Measurements from ENCODE around the gene RNGTT.
"Not testable (repeated sequence)": the region's sequence is repeated elsewhere in the genome, so short reads cannot be mapped to it uniquely, and the experiment has no call there.

The RNGTT gene

DNA sequence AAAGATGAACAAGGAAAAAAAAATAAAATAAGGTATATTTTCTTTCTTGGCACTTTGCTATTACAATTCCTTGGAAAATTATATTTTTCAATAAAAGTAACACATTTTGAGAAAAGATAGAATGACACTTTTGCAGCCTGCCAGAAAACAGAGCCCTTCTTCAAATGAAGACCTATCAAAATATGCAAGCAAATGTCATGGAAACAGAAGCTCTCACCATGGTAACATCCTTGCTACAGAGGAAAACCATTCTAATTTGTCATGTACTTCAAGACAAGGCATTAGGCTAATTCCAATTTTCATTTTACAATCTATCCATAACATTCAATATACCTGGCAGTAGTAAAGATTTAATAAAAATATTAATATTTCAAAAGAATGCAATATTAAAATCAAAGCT is 177.9 kb downstream of the RNGTT start:
- no peak for DNase-seq

DNA sequence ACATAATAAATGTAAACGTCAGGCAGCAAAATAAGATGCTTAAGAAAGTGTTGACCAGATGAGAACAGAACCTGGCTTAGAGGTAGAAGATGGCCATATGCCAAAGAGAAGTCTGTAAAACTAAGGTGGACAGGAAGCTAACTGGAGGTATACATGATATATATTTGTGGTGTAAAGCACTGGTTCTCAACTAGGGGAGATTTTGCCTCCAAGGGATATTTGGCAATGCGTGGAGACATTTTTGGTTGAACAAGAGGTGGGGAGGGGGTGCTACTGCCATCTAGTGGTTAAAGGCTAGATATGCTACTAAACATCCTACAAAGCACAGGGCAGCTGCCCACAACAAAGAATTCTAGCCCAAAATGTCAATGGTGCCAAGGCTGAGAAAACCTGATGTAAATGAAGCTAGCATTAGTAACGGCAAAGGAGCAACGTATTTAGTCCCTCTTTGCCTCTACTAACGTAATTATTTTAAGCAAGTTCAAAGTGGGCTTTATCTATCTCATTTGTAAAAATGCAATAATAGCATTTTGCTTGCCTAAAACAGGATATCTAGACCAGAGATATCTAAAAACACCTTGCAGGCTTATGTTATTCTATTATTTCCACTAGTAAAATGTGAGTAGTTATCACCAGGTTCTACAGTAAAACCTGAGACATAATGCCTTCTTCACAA is 182.6 kb downstream of the RNGTT start:
- DNase-seq = peak; percentile 6

DNA sequence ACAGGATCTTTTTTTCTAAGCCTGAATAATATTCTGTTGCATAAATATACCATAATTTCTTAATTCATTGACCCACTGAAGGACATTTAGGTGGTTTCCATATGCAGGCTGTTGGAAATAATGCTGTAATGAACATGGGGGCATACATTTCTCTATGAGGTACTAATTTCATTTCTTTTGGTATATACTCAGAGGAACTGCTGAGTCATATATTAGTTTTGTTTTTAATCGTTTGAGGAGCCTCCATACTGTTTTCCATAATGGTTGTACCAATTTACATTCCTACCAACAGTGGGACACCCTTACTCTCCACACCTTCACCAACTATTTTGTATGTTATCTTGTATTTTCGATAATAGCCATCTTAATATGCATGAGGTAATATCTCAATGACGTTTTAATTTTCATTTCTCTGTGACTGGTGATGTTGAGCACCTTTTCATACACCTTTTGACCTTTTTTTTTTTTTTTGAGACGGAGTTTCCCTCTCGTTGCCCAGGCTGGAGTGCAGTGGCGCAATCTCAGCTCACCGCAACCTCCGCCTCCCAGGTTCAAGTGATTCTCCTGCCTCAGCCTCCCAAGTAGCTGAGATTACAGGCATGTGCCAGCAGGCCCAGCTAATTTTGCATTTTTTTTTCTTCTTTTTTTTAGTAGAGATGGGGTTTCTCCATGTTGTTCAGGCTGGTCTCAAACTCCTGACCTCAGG is 187.4 kb downstream of the RNGTT start:
- DNase-seq = no peak

DNA sequence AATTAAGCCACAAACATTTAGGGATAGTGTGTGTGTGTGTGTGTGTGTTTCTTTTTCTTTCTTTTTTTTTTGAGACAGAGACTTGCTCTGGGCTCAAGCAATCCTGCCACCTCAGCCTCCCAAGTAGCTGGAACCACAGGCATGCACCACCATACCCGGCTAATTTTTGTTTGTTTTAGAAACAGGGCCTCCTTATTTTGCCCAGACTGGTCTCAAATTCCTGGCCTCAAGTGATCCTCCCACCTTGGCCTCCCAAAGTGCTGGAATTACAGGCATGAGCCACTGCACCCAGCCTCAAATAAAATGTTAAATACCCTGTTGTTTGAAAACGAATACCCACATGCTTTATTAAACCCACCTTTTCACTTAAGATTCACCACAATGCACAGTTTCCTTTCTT is 195.3 kb downstream of the RNGTT start:
- DNase-seq = not testable (repeated sequence)

DNA sequence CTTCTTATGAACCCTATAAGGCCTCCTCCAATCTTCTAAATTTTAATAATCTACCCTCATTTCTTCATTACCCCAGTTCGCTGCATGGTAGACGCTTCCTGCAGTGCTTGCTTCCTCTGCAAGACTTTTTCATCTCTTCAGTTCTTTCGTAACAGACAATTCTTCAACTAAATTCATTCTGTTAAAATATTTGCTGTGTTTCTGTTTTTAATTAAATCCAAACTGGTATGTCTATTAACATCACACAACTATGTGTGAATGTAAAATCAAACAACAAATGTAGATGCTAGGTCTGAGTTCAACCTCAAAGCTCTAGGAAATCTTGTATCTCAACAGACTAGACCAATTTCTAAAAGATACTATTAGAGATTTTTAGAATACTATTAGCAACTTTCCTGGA is 199.3 kb downstream of the RNGTT start:
- no peak for DNase-seq

DNA sequence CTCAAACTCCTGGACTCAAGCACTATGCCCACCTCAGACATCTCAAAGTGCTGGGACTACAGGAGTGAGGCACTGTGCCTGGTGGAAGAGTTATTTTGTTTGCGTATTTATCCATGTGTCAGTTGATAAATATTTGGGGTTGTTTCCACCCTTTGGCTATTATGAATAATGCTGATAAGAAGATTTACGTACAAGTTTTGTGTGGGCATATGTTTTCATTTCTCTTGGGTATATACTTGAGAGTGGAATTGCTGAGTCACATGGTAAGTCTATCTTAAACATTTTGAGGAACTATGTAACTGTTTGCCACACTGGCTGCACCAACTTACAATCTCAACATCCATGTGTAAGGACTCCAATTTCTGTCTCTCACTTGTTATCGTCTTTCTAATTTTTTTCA is 200.3 kb downstream of the RNGTT start:
- DNase-seq = no peak

DNA sequence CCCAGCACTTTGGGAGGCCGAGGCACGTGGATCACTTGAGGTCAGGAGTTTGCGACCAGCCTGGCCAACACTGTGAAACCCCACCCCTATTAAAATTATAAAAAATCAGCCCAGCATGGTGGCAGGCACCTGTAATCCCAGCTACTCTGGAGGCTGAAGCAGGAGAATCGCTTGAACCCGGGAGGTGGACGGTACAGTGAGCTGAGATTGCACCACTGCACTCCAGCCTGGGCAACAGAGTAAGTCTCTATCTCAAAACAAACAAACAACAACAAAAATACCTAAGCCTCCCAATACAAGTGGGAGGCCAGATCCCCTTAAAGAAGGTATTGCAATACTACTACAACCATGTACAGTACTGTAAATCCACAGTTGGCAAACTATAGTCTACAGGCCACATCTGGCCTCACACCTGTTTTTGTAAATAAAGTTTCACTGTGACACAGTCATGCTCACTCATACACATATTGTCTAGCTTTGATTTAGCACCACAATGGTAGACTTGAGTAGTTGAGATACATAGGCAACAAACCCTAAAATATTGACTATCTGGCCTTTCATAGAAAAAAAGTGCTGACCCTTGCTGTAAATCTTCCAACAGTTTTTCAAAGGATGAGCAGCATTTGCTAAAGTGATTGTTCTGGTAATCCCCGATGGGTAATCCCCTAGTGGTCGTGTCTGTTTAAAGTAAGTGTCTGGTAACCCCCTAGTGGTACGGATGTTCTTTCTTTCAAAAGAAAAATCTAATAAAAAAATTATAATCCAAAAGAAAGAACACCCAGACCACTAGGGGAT is 202.0 kb downstream of the RNGTT start:
- no peak for DNase-seq

DNA sequence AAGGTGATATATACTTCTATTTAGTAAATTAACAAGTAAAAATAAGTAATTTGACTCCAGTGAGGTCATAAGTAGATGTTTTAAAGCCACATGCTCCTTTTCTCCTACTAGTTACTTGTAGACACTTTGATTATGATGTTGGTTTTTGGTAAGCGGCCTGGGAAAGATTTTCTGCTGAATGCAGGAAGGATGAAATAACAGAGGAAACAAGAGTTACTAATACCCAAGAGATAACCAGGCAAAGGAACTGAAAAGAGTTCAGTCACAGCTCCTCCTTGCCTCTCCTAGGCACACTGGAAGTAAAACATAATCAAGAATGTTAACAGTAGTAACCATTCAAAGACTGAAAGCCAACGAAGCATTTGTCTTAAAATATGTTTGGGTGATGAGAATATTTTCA is 203.3 kb downstream of the RNGTT start:
- no peak for DNase-seq

DNA sequence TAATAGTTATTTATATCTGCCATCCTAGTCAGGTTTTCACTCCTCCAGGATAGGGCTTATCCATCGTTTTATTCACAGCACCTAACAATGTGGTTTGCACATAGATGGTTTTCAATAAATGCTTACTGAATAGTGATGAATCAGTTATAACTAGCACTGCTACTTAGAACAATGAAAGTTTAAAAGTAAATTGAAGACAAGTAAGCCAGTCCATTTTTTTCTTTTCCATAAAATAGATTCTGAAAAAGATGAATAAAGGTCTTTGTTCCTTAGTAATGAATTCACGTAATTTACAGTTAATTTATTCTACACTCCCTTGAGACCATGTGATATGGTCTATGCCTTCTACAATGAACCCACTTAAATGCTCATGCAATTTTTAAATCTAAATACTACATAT is 212.5 kb downstream of the RNGTT start:
- no peak for DNase-seq

DNA sequence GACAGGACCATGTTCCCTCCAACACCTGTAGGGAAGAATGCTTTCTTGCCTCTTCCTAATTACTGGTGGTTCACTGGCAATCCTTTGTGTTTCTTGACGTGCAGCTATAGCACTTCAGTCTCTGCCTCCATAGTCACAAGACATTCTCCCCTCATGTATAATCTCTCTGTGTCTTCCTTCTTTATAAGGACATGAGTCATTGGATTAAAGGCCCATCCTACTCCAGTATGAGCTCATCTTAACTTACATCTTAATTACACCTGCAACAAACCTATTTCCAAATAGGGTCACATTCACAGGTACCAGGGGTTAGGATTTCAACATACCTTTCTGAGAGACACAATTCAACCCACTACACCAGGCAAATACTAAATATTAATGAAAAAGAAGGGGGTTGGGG is 213.6 kb downstream of the RNGTT start:
- DNase-seq = no peak

DNA sequence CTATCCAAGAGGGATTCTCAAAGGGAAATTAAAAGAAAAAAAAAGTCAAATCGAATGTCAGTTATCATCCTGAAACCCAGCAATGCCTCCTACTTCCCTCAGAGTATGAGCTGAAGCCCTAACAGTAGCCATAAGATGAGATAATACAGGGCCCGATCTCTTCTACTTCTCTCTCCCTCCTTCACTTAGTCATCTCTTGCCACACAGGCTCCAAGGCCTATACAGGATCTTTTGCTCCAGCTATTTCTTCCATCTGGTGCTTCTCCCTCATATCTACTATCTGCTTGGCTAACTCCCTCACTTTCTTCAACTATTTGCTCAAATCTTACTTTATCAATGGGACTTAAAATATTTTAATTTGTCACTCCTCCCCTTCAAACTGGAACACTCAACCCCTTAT is 215.3 kb downstream of the RNGTT start:
- no peak for DNase-seq

DNA sequence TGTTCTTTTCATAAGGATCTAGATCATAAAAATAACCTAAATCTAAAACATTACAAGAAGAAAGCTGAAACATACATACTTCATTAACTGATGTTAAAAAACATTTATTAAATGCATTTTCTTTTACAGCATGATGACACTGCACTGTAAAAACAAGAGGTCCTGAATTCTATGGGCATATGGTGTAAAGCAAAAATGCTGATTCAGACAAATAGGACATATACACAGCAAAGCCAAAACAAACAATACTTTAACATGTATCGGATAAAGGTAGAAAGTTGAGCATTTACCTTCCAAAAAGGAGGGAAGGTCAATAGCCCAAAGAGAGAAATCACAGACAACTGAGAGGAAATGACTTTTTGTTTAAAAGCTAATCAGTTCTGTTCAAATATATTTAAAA is 221.5 kb downstream of the RNGTT start:
- no peak for DNase-seq

DNA sequence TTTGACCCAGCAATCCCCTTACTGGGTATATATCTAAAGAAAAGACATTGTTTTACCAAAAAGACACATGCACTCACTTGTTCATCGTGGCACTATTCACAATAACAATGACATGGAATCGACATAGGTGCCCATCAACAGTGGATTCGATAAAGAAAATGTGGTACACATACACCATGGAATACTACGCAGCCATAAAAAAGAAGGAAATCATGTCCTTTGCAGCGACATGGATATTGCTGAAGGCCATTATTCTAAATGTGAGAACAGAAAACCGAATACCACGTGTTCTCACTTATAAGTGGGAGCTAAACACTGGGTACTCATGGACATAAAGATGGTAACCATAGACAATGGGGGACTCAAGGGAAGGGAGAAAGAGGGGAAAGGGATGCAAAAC is 222.3 kb downstream of the RNGTT start:
- no peak for DNase-seq

DNA sequence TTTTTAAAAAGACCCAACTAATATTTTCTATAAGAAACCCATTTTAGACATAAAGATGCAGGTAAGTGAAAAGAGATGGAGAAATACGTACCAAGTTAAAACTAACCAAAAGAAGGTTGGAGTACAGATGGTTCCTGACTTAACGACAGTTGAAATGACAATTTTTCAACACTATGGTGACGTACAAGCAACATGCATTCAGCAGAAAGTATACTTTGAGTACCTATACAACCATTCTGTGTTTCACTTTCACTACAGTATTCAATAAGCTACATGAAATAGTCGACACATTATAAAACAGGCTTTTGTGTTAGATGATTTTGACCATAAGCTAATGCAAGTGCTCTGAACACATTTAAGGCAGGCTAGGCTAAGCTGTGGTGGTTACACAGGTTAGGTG is 228.9 kb downstream of the RNGTT start:
- no peak for DNase-seq

DNA sequence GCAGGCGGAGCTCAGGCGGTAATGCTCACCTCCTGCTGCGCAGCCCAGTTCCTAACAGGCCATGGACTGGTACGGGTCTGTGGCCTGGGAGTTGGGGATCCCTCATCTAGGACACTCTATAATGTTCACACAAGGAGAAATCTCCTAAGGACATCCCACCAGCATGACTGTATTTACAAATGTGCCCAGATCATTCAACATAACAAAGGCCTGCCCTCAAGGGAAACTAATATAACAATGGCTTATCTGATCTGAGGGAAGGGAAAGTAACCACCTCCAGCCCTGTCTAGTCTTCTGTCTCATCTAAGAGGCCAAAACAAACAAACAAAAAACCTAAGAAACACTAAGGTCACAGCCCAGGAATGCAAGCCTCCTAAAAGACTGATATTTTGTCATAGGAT is 232.8 kb downstream of the RNGTT start:
- DNase-seq = no peak

DNA sequence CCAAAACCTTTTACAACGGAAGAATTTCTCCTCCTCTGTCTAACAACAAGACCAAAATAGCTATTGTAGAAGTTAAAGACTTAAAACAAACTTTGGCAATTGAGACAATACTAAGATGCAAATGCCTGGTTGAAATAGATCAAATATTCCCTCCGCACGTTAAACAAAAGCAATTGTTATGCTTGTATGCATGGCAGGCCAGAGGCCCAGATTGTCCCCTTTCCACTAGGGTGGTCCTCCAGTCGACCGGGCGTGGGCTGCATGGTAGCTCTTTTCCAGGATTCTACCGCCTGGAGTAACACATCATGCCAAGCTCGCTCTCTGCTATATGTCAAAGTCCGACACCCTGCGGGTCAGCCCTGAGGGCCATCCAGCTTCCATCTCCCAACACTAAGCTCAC is 234.7 kb downstream of the RNGTT start:
- no peak for DNase-seq

DNA sequence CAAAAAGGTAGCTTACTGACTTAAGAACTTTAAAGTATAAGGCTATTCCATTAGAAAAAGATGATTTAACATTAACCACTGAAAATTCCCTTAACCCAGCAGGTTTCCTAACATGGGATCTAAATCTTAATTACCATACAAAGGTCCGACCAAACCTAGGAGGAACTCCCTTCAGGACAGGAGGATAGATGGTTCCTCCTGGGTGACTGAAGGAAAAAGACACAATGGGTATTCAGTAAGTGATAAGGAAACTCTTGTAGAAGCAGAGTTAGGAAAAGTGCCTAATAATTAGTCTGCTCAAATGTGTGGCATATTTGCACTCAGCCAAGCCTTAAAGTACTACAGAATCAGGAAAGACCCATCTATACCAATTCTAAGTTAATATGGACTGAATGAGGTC is 237.0 kb downstream of the RNGTT start:
- not testable (repeated sequence) for DNase-seq

DNA sequence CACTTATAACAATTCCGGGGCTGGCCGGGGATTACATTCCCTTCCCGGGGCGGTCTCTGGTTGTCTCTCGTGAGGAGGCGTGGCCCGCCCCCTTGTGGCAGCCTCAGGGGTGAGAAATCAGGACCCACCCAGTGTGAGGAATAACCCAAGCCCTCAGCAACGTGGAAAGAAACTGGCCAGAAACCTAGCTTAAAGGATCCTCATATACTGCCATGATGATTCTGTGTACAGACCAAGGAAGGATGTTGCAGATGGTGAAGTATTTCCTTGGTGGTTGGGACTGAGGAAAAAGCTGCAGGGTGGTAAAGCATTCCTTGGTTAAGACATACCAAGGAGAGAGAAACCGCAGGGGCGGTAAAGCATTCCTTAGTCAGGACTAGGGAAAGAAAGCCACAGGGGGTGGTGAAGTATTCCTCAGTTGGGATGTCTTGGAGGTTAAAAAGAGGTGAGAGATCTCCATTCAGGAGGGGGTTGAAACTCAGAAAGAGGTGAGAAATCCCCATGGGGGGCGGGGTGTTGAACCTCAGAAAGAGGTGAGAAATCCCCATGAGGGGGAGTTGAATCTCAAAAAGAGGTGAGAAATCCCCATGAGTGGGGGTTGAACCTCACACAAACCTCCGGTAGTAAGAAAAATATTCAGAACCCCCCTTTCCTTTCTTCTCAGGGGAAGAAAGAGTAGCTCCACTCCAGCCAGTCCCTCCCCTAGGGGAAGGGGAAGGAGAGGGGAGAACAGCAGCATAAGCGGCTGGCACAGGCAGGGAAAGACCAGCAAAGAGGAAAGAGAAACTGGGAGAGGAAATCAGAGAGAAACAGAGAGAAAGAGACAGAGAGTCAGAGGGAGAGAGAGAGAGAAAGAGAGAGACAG is 238.1 kb downstream of the RNGTT start:
- DNase-seq = no peak

DNA sequence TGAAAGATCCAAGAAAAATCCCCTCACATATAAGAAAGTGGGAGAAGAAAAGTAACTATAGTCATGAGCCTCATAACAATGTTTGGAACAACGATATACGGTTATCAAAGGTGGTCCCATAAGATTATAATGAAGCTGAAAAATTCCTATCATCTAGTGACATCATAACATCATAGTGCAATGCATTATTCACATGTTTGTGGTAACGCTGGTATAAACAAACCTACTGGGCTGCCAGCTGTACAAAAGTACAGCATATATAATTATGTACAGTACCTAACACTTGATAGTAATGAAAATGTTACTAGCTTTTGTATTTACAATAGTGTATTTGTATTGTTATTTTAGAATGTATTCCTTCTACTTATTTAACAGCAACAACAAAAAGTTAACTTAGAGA is 240.7 kb downstream of the RNGTT start:
- no peak for DNase-seq

DNA sequence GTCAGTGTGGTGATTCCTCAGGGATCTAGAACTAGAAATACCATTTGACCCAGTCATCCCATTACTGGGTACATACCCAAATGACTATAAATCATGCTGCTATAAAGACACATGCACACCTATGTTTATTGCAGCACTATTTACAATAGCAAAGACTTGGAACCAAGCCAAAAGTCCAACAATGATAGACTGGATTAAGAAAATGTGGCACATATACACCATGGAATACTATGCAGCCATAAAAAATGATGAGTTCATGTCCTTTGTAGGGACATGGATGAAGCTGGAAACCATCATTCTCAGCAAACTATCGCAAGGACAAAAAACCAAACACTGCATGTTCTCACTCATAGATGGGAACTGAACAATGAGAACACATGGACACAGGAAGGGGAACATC is 247.0 kb downstream of the RNGTT start:
- not testable (repeated sequence) for DNase-seq

DNA sequence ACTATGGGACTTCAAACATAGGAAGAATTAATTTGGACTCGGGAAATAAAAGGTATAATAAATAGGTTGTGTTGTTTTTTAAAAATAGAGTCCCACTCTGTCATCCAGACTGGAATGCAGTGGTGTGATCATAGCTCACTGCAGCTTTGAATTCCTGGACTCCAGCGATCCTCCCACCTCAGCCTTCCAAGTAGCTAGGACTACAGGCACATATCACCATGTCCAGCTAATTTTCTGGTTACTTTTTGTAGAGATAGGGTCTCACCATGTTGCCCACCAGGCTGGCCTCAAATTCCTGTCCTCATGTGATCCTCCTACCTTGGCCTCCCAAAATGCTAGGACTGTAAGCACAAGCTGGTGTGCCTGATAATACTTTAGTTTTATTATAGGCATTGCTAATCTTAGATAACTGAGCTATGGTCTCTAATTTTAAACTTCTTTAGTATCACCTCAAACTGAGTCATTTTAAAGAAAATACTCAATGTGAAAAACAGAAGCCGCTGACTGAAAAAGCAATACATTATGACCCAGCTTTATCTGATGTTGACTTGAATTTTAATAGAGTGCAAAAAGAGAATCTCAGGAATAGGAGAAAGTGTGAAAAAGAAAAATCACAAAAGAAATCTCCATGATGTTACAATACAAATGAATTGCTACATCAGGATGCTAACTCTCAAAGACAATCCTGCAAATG is 251.0 kb downstream of the RNGTT start:
- no peak for DNase-seq

DNA sequence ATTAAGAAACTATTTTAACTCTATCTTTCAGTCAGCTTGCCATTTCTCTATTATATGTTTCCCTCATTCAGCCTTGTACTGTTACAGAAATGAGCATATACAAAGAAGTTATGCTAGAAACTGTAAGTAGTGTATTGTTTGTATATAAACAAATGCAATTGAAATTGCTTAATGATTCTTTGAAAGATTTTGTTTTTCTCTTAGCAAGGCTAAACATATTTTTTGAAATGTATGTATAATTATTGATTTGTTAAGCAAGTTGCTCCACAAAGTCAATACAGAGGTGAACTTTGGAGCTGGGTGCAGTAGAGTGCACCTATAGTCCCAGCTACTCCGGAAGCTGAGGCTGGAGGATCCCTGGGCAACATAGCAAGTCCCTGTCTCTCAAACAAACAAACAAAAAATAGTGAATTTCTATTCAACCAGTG is 253.6 kb downstream of the RNGTT start:
- no peak for DNase-seq

All from activated effector memory CD4-positive, alpha-beta T cell treated with Interleukin-2 at 50 U/mL for 16 hours (primary cell).